Tibial artery (tissue), 4 donors: Measurements from ENCODE around the gene TFB1M.

Experiments
- DNase-seq, 2 donors: peaks; one replicate each; pipeline ENCODE4 v3.0.0-alpha.2; 2019
- H3K27ac ChIP-seq, 2 donors: fragments of 200-600 bp; sonication (generic) in 1 of 2; 1 replicate in 1 of 2; 2 replicates in 1 of 2; pipeline ENCODE4 v1.5.1; 2018 to 2019; ENCODE audit warnings: mild to moderate bottlenecking in 1 of 2
- H3K27me3 ChIP-seq, 2 donors: fragments of 200-600 bp; sonication (generic) in 1 of 2; one replicate each; pipeline versions ENCODE4 v1.5.1 to v1.6.0; 2016 to 2019
- H3K36me3 ChIP-seq, 3 donors: fragments of 200-600 bp; sonication (generic) in 2 of 3; one replicate each; pipeline ENCODE4 v1.5.1; 2016 to 2019; ENCODE audit warnings: mild to moderate bottlenecking in 2 of 3
- H3K4me1 ChIP-seq, 4 donors: fragments of 200-600 bp; sonication (generic) in 2 of 4; 1 replicate in 3 of 4; 2 replicates in 1 of 4; pipeline ENCODE4 v1.5.1; 2016 to 2019
- H3K4me3 ChIP-seq, 2 donors: fragments of 200-600 bp; sonication (generic) in 1 of 2; 1 replicate in 1 of 2; 2 replicates in 1 of 2; pipeline ENCODE4 v1.5.1; 2018 to 2019; ENCODE audit warnings: mild to moderate bottlenecking in 2 of 2
- H3K9me3 ChIP-seq, 3 donors: fragments of 200-600 bp; sonication (generic) in 1 of 3; one replicate each; pipeline ENCODE4 v1.5.1; 2016 to 2019
- intact Hi-C: fragments of 100-400 bp; cut with DNase I; formaldehyde crosslinking; loops from one replicate; pipeline ENCODE4 v1.15.0; 2023; ENCODE audit warnings: low total_unique reads
- TF ChIP-seq, protein P1 (sequence below), 2 experiments: fragments of 200-600 bp in 1 of 2; fragments of 450-650 bp in 1 of 2; IDR thresholded peaks; one replicate each; pipeline ENCODE4 v1.5.1; 2017 to 2019; ENCODE audit warnings: antibody characterized with exemption in 2 of 2, mild to moderate bottlenecking in 1 of 2, moderate library complexity in 1 of 2

TFB1M gene

DNA sequence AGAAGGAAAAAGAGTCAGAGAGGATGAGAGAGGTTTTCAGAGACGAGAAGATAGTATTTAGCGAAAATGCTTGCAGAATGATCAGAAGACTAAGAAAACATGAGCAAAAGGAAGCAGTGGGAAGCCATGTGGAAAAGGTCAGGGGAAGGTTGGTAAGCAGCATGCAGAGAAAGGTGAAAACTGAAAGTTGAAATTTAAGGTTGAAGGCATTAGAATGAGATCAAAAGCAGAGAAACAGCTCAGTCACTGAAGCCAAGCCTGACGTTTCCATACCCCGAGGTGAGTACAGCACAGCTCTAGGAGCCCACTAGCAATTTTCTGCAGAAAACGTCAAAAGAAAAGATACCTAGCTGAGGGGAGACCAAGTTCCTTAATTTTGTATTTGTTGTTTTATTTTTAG, 19.1 kb upstream of the TFB1M start:
- no peaks in the 10 kb centered on the region for H3K9me3 ChIP-seq
- H3K36me3 ChIP-seq: no peaks in the 10 kb centered on the region
- H3K4me1 ChIP-seq: no peaks in the 10 kb centered on the region
- H3K27ac ChIP-seq: no peak overlapping the region
- no peak overlapping the region for H3K4me3 ChIP-seq
- TF ChIP-seq, protein P1, sequence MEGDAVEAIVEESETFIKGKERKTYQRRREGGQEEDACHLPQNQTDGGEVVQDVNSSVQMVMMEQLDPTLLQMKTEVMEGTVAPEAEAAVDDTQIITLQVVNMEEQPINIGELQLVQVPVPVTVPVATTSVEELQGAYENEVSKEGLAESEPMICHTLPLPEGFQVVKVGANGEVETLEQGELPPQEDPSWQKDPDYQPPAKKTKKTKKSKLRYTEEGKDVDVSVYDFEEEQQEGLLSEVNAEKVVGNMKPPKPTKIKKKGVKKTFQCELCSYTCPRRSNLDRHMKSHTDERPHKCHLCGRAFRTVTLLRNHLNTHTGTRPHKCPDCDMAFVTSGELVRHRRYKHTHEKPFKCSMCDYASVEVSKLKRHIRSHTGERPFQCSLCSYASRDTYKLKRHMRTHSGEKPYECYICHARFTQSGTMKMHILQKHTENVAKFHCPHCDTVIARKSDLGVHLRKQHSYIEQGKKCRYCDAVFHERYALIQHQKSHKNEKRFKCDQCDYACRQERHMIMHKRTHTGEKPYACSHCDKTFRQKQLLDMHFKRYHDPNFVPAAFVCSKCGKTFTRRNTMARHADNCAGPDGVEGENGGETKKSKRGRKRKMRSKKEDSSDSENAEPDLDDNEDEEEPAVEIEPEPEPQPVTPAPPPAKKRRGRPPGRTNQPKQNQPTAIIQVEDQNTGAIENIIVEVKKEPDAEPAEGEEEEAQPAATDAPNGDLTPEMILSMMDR (IDR thresholded peaks at IDR 0.05): no peak
- intact Hi-C loops: no loop called here
- DNase-seq: no peak
- H3K27me3 ChIP-seq: no peaks in the 10 kb centered on the region

DNA sequence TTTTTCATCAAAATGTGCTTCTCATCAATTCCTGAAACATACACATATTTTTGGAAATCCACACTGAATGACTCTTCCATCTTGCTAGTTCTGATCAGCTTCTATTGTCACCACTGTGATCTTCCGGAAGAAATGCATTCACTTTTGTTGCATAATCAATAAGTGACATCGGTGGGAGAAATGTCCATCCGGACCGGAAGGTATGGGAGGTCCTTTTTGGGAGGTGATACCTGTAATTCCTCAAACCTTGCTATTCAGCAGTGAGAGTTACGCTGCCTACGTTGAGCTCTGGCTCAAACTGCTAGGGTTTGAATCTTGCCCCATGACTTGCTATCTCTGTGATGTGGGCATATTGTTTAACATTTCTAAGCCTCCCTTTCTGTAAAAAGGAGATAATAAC, 16.6 kb upstream of the TFB1M start:
- H3K4me1 ChIP-seq: peaks cover 0 to 4% (median 1%) of the 10 kb centered on the region in 4 donors
- H3K27me3 ChIP-seq: no peaks in the 10 kb centered on the region
- intact Hi-C loops: no loop called here
- H3K36me3 ChIP-seq: no peaks in the 10 kb centered on the region
- H3K9me3 ChIP-seq: no peaks in the 10 kb centered on the region
- H3K4me3 ChIP-seq: no peak overlapping the region
- H3K27ac ChIP-seq: no peak overlapping the region
- DNase-seq: no peak
- TF ChIP-seq, protein P1 (IDR thresholded peaks at IDR 0.05): no peak

DNA sequence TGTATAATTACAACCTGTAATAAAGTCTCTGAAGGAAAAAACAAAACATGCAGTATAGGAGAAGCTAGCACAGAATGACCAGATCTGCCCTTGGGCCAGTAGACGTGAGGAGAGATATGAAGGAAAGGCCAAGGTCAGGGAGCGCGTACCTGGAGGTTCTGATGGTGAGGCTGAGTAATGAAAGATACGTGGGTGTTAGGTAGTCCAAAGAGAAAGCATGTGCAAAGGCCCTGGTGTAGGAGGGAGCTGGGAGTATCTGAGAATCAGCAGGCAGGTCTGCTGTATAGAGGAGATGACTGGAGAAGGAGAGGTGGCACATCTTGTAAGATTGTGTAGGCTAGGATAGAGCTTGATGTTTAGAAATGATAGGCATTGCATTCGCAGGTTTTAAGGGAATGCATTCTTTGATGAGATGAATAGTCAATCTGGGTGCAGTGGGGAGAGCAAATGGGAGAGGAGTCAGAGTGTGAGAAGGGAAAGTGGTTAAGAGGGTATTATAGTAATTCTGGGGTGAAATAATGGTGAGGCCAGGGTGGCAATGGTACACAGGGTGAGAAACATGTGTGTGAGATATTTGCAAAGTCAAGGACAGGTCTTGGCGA, 15.9 kb upstream of the TFB1M start:
- no peaks in the 10 kb centered on the region for H3K27me3 ChIP-seq
- intact Hi-C loops: no loop called here

DNA sequence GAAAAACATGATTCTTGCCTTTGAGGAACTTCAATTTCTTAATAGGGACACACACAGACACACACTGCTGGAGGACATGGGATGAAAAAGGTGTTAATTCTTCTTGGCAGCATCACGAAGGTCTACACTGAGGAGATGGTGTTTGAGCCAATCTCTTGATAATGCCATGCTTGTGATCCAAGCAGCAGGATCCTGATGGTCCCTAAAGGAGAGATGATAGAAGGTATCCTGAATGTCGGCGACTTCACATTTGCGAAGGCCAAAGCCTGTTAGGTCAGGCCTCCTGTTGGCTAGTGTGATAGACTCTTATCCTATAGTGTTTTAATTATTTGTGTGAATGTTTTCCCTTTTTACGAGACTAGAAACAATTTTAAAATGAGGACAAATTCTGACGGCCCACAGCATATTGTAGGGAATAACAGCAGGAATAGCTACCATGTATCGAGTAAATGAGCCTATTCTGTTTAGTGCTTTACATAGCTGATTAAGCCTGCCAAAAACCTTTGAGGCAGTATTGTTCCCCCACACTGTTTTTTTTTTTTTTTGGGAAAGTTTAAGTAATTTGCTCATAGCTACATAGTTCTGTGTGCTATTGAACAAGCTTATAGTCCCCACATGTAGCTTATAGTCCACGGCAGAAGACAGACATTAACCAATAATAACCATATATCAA, 15.3 kb upstream of the TFB1M start:
- Histone ChIP-seq H3K36me3 (no peaks in the 10 kb centered on the region), H3K9me3 (no peaks in the 10 kb centered on the region), H3K27ac (no peak overlapping the region), H3K4me3 (no peak overlapping the region), H3K4me1 (peaks cover 0 to 4% (median 1%) of the 10 kb centered on the region in 4 donors), H3K27me3 (no peaks in the 10 kb centered on the region)
- TF ChIP-seq, protein P1 (IDR thresholded peaks at IDR 0.05): no peak
- no peak for DNase-seq
- intact Hi-C loops: loop anchor here (5.0 kb wide), 1 partner anchor 203 kb away; no protein-coding TSS in a partner anchor

More for the DNA sequence above, 15.9 kb upstream of the TFB1M start:
- Histone ChIP-seq H3K9me3 (no peaks in the 10 kb centered on the region), H3K36me3 (no peaks in the 10 kb centered on the region), H3K27ac (no peak overlapping the region), H3K4me3 (no peak overlapping the region), H3K4me1 (peaks cover 0 to 4% (median 1%) of the 10 kb centered on the region in 4 donors)
- no peak for DNase-seq
- TF ChIP-seq, protein P1 (IDR thresholded peaks at IDR 0.05): no peak

DNA sequence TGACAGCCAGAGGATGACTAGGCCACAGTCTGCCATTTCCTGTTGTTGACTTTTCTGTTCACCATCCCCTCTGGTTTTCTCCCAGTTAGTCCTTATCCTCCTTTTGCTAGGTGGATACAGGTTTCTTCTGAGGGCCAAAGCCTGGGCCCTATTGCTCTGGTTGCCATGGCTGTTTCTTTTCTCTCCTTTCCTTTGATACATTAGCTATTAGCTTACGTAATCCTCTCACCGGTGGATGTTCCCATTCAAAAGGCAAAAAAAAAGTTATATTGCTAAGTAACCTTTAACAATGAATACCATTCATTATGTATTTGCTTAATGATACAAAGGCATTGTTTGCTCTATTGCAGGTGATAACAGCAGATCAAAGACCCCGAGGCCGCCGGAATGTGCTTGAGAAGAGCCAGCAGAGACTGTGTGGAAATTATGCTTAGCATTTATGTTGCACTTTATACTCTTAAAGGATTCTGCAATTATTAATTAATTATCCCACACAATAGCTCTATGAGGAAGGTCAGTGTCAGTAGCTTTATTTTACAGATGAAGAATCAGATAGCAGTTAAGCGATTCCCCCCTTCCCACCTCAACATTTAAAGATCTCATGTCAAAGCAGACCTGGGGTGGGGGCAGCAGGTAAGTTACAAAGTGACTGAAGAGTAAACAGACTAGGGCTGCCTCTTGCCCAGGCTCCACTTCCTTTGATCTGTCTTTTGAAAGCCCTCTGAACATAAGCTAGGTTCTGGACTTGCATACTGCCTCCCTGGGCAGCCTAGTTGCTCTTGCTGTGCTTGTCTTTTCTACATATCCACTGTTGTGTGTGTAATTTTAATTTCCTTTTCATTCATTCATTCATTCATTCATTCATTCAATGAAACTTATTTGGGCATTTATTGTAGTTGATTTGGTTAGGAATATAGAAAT, 14.5 kb upstream of the TFB1M start:
- Histone ChIP-seq H3K36me3 (no peaks in the 10 kb centered on the region), H3K27ac (no peak overlapping the region), H3K4me1 (peaks cover 0 to 4% (median 1%) of the 10 kb centered on the region in 4 donors), H3K4me3 (no peak overlapping the region), H3K9me3 (no peaks in the 10 kb centered on the region), H3K27me3 (no peaks in the 10 kb centered on the region)
- intact Hi-C loops: loop anchor here (5.0 kb wide), 1 partner anchor 204 kb away; no protein-coding TSS in a partner anchor
- TF ChIP-seq, protein P1 (IDR thresholded peaks at IDR 0.05): no peak
- DNase-seq: no peak
